NCI-H146 (cell line): Measurements from ENCODE around the gene PIMREG.

Experiments
- DNase-seq: peaks from one replicate; lab custom pipeline; 2025; lab: John Stamatoyannopoulos, UW

Gene PIMREG

DNA sequence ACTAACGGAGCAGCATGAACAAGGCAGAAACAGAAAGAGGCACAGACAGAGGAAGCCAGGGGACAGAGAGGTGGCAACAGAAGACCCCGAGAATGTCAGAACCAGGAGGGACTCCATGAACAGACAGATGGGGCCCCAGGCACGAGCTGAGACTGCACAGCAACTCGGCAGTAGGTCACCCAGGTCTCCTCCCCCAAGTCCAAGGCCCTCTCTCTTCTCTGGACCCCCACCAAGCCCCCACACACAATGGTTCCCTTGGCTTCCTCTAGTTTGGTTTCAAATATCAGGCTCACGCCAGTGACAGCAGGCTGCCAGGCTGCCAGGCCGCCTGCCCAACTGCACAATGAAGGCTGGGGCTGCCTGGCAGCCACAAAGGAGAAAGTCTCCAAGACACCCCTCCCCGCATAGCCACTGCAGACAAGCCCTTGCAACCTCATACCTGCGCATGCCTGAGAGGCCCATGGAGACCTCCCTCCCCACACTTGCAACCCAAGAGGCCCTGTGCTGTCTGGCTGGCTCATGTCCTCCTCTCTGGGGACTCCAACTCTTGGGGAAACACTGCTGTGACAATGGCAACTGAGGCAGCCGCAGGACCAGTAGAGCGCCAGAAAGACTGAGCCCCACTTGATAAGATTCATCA lies 54.8 kb downstream of the PIMREG start:
- no peak for DNase-seq
